Endodermal cell (in vitro differentiated cells): ENCODE results near the gene TSTD1. TPM values are rescaled to one million over a fixed set of nuclear protein-coding genes. Genes with fewer than 3 reads are reported as not detected.
A peak's percentile ranks its signal among the peaks of the same experiment; 100 is the strongest.

Experiments
- DNase-seq: peaks from one replicate; pipeline ENCODE4 v3.0.0-alpha.2; 2017
- H3K27ac ChIP-seq: 2 replicates; pipeline ENCODE4 v1.5.1; 2013; ENCODE audit warnings: mild to moderate bottlenecking, low read depth, low read length, moderate library complexity
- H3K27me3 ChIP-seq: 2 replicates; pipeline ENCODE4 v1.6.1; 2013; ENCODE audit warnings: mild to moderate bottlenecking, low read length, moderate library complexity; ENCODE audit not compliant: insufficient read depth, control insufficient read depth, poor library complexity, severe bottlenecking
- H3K36me3 ChIP-seq: 2 replicates; pipeline ENCODE4 v1.7.0; 2013; ENCODE audit warnings: mild to moderate bottlenecking, low read length, moderate library complexity; ENCODE audit not compliant: control insufficient read depth, insufficient read depth
- H3K4me1 ChIP-seq: one replicate; pipeline ENCODE4 v1.7.0; 2013; ENCODE audit warnings: low read length; ENCODE audit not compliant: control insufficient read depth, insufficient read depth
- H3K4me3 ChIP-seq: 2 replicates; pipeline ENCODE4 v1.5.1; 2013; ENCODE audit warnings: mild to moderate bottlenecking, low read length, moderate library complexity
- H3K9ac ChIP-seq: 2 replicates; pipeline ENCODE4 v1.6.1; 2013; ENCODE audit warnings: mild to moderate bottlenecking, low read length, moderate library complexity; ENCODE audit not compliant: poor library complexity, severe bottlenecking; ENCODE audit errors: extremely low read depth
- H3K9me3 ChIP-seq: 2 replicates; pipeline ENCODE4 v1.6.1; 2013; ENCODE audit warnings: mild to moderate bottlenecking, low read length, moderate library complexity; ENCODE audit not compliant: control insufficient read depth
- H3K27ac Mint-ChIP-seq: 2 replicates; pipeline ENCODE4 v1.8.0; 2020; ENCODE audit warnings: mixed read lengths
- H3K27me3 Mint-ChIP-seq: 2 replicates; pipeline ENCODE4 v1.8.0; 2021; ENCODE audit warnings: mild to moderate bottlenecking, mixed read lengths; ENCODE audit not compliant: insufficient read depth
- H3K36me3 Mint-ChIP-seq: 2 replicates; pipeline ENCODE4 v1.8.0; 2020; ENCODE audit warnings: low read depth, mixed read lengths
- H3K4me1 Mint-ChIP-seq: 2 replicates; pipeline ENCODE4 v1.8.0; 2020; ENCODE audit warnings: mixed read lengths
- H3K4me3 Mint-ChIP-seq: 2 replicates; pipeline ENCODE4 v1.8.0; 2020; ENCODE audit warnings: mild to moderate bottlenecking, moderate library complexity, mixed read lengths
- H3K9me3 Mint-ChIP-seq: 2 replicates; pipeline ENCODE4 v1.8.0; 2020; ENCODE audit warnings: mild to moderate bottlenecking, mixed read lengths
- WGBS, 2 experiments: methylation state at CpG; one replicate each; pipeline versions ENCODE4 v1.1.5 to v1.1.7; 2013; ENCODE audit warnings: missing lambda C conversion rate in 2 of 2, mixed read lengths in 1 of 2; ENCODE audit not compliant: insufficient coverage in 1 of 2, insufficient read length in 1 of 2; 5-methylcytosine and 5-hydroxymethylcytosine counted together
- total RNA-seq, 2 donors: library from RNA; stranded (reverse); fragmentation: NEBNext Ultra II Directional in 1 of 2; extraction: Animal tissue kit (Norgen Biotek cat#: 25700) in 1 of 2; gene quantifications; 2 replicates in 1 of 2; 3 replicates in 1 of 2; pipeline ENCODE4 v1.2.1, GENCODE V29; 2021
- TF ChIP-seq, protein P1 (sequence below): fragments of 200-600 bp; sonication (generic); conservative IDR thresholded peaks from 2 replicates; pipeline ENCODE4 v1.5.0; 2021; ENCODE audit warnings: antibody characterized with exemption, mild to moderate bottlenecking

The TSTD1 gene
- total RNA-seq, 2 donors from 2014 or later: 59.1 to 76.4 TPM

DNA sequence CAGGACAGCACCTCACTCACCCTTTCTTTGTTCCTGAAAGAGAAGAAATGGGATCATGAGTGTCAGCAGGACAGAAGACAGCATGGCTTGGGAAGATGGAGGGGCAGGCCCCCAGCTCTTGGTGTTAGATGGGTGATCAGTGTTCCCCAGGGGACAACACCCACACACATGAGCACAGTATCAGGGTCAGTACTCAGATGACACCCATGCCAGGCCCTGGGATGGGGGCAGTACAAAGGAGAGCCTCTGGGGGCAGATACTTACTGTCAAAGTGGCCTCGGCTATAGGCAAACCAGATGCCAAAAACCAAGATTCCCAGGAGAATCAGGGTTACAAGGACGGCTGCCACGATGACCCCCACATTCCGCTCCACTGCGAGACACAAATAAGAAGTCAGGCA, 39.4 kb downstream of the TSTD1 start:
- Mint-ChIP-seq H3K4me1 (peaks cover 24% of the 10 kb centered on the region), H3K4me3 (no peak overlapping the region), H3K27ac (peak overlapping the region; percentile 55), H3K27me3 (no peaks in the 10 kb centered on the region), H3K9me3 (no peaks in the 10 kb centered on the region), H3K36me3 (peaks cover 73% of the 10 kb centered on the region)
- H3K4me1 ChIP-seq: no peaks in the 10 kb centered on the region
- no peaks in the 10 kb centered on the region for H3K27me3 ChIP-seq
- H3K4me3 ChIP-seq: no peak overlapping the region
- H3K9ac ChIP-seq: no peak overlapping the region
- H3K9me3 ChIP-seq: no peaks in the 10 kb centered on the region
- TF ChIP-seq, protein P1, sequence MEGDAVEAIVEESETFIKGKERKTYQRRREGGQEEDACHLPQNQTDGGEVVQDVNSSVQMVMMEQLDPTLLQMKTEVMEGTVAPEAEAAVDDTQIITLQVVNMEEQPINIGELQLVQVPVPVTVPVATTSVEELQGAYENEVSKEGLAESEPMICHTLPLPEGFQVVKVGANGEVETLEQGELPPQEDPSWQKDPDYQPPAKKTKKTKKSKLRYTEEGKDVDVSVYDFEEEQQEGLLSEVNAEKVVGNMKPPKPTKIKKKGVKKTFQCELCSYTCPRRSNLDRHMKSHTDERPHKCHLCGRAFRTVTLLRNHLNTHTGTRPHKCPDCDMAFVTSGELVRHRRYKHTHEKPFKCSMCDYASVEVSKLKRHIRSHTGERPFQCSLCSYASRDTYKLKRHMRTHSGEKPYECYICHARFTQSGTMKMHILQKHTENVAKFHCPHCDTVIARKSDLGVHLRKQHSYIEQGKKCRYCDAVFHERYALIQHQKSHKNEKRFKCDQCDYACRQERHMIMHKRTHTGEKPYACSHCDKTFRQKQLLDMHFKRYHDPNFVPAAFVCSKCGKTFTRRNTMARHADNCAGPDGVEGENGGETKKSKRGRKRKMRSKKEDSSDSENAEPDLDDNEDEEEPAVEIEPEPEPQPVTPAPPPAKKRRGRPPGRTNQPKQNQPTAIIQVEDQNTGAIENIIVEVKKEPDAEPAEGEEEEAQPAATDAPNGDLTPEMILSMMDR: peak; percentile 36
- H3K27ac ChIP-seq: no peak overlapping the region
- WGBS, 2 experiments: 94 to 95% methylated on average over 5 of the region's 5 CpGs
- peaks cover 76% of the 10 kb centered on the region for H3K36me3 ChIP-seq
- DNase-seq: no peak

DNA sequence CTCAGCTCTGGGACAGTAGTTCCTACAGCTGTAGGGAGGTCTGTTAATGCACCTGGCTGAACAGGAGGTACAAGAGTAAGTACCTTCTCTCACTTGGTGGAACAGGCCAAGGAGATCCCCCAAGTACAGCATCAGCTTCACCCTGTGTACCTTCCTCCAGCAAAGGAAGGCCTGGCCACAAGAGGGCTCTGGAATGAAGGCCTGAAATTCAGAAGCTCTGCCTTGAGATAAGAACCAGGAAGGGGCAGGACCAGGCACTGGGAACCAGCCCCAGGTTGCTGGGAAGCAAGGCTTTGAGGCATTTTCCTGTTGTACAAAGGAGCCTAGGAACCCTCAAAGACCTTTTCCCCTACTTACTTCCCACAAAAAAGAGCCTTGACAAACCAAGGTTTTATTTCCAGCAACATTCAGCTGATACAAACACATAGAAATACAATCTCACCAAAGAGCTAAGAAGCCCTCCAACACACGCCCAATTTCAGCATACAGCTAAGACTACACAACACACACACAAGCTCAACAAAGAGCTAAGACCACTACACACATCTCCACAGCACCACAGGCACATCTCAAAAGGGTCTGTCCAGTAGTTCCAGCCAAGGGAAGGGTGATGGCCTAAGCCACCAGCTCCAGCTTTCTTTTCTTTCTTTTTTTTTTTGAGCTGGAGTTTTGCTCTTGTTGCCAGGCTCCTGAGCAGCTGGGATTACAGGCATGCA, 41.3 kb downstream of the TSTD1 start:
- Mint-ChIP-seq H3K4me3 (no peak overlapping the region), H3K9me3 (no peaks in the 10 kb centered on the region), H3K36me3 (peaks cover 79% of the 10 kb centered on the region), H3K4me1 (peaks cover 24% of the 10 kb centered on the region), H3K27me3 (no peaks in the 10 kb centered on the region), H3K27ac (peak overlapping the region; percentile 84)
- 97% methylated on average over 1 of the region's 1 CpG; no CpG with 5 or more reads in 1 of the 2 experiments for WGBS, 2 experiments
- no peaks in the 10 kb centered on the region for H3K27me3 ChIP-seq
- DNase-seq: peak; percentile 89
- no peak overlapping the region for H3K4me3 ChIP-seq
- no peak overlapping the region for H3K9ac ChIP-seq
- H3K27ac ChIP-seq: no peak overlapping the region
- peaks cover 77% of the 10 kb centered on the region for H3K36me3 ChIP-seq
- H3K4me1 ChIP-seq: no peaks in the 10 kb centered on the region
- TF ChIP-seq, protein P1: peak; percentile 85
- H3K9me3 ChIP-seq: no peaks in the 10 kb centered on the region

DNA sequence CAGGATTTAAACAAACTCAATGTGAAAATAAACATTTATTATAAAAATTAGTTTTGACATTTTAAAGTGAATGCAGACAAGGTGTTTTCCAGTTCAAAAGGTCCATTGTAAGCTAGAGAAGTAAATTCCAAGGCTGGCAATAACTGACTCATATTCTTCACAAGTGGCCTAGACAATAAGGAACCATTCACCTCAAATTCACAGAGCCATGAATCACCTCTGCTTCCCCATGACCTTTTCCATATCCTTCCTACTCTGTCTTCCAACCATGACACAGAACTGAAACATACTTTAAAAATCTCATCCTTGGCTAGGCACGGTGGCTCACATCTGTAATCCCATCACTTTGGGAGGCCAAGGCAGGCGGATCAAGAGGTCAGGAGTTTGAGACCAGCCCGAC, 42.6 kb downstream of the TSTD1 start:
- no peak overlapping the region for H3K4me3 ChIP-seq
- H3K27me3 ChIP-seq: no peaks in the 10 kb centered on the region
- no peak overlapping the region for H3K9ac ChIP-seq
- H3K36me3 ChIP-seq: peaks cover 70% of the 10 kb centered on the region
- DNase-seq: no peak
- H3K27me3 Mint-ChIP-seq: no peaks in the 10 kb centered on the region
- H3K27ac ChIP-seq: no peak overlapping the region
- no peak overlapping the region for H3K4me3 Mint-ChIP-seq
- no peaks in the 10 kb centered on the region for H3K9me3 ChIP-seq
- H3K36me3 Mint-ChIP-seq: peaks cover 70% of the 10 kb centered on the region
- no peaks in the 10 kb centered on the region for H3K4me1 ChIP-seq
- H3K27ac Mint-ChIP-seq: no peak overlapping the region
- TF ChIP-seq, protein P1: no peak
- peaks cover 24% of the 10 kb centered on the region for H3K4me1 Mint-ChIP-seq
- no peaks in the 10 kb centered on the region for H3K9me3 Mint-ChIP-seq
- 90 to 97% methylated on average over 2 to 3 of the region's 3 CpGs for WGBS, 2 experiments
